RWPE2 (cell line): Measurements from ENCODE around the gene FNDC8.

Source experiments
- ATAC-seq: fragments of 200-7000 bp; cut with Tn5 transposase; 3 replicates; pipeline ENCODE4 v1.9.1; 2021; ENCODE audit warnings: low read depth
- DNase-seq: peaks from one replicate; pipeline ENCODE4 v3.0.0-alpha.2; 2020; ENCODE audit warnings: low spot score
- H3K27ac ChIP-seq: fragments of 450-650 bp; 2 replicates; pipeline ENCODE4 v1.5.1; 2017; ENCODE audit warnings: mild to moderate bottlenecking; ENCODE audit not compliant: poor library complexity, severe bottlenecking
- H3K27me3 ChIP-seq: fragments of 250-450 bp; sonication (Bioruptor Pico); 2 replicates; pipeline ENCODE4 v1.5.1; 2021; ENCODE audit warnings: mild to moderate bottlenecking, moderate library complexity; ENCODE audit not compliant: insufficient read depth, poor library complexity, severe bottlenecking
- H3K36me3 ChIP-seq: fragments of 250-450 bp; sonication (Bioruptor Pico); 2 replicates; pipeline ENCODE4 v1.5.1; 2020; ENCODE audit warnings: low read depth, mild to moderate bottlenecking, moderate library complexity
- H3K4me1 ChIP-seq: fragments of 250-450 bp; sonication (Bioruptor Pico); 2 replicates; pipeline ENCODE4 v1.5.1; 2021; ENCODE audit warnings: mild to moderate bottlenecking, moderate library complexity; ENCODE audit not compliant: insufficient read depth, poor library complexity, severe bottlenecking
- H3K4me3 ChIP-seq: fragments of 250-450 bp; sonication (Bioruptor Pico); 2 replicates; pipeline ENCODE4 v1.5.1; 2021; ENCODE audit warnings: mild to moderate bottlenecking, moderate library complexity; ENCODE audit not compliant: severe bottlenecking
- H3K9me3 ChIP-seq: fragments of 250-450 bp; sonication (Bioruptor Pico); 2 replicates; pipeline ENCODE4 v1.5.1; 2021; ENCODE audit warnings: mild to moderate bottlenecking, moderate library complexity; ENCODE audit not compliant: severe bottlenecking
- CTCF ChIP-seq: fragments of 450-650 bp; IDR thresholded peaks from one replicate; pipeline ENCODE4 v1.5.1; 2017; ENCODE audit warnings: mild to moderate bottlenecking, moderate library complexity; ENCODE audit not compliant: poor library complexity, severe bottlenecking

Gene FNDC8

GRCh38 chr17:35154196-35155165 lies 33.1 kb downstream of the FNDC8 start:
- DNase-seq (no peak), ATAC-seq (no peak)
- no peaks in the 10 kb centered on the region for H3K36me3 ChIP-seq
- no peak for TF ChIP-seq CTCF
- peaks cover under 1% of the 10 kb centered on the region for H3K4me1 ChIP-seq
- H3K4me3 ChIP-seq, result no peak overlapping the region
- H3K27me3 ChIP-seq, result no peaks in the 10 kb centered on the region
- no peak overlapping the region for H3K27ac ChIP-seq
- H3K9me3 ChIP-seq, result no peaks in the 10 kb centered on the region

- H3K9me3 ChIP-seq, result no peaks in the 10 kb centered on the region
- TF ChIP-seq CTCF, result no peak
- H3K27ac ChIP-seq, result no peak overlapping the region
- H3K4me1 ChIP-seq, result peaks cover 8% of the 10 kb centered on the region
- no peaks in the 10 kb centered on the region for H3K27me3 ChIP-seq
- H3K36me3 ChIP-seq, result no peaks in the 10 kb centered on the region
- ATAC-seq (no peak), DNase-seq (no peak)
- no peak overlapping the region for H3K4me3 ChIP-seq
Observed at GRCh38 chr17:35155246-35155645, 33.8 kb downstream of the FNDC8 start.

GRCh38 chr17:35159940-35160339 lies 38.5 kb downstream of the FNDC8 start:
- TF ChIP-seq CTCF, result no peak
- Histone ChIP-seq H3K27ac (no peak overlapping the region), H3K4me3 (no peak overlapping the region), H3K27me3 (peaks cover 4% of the 10 kb centered on the region), H3K9me3 (no peaks in the 10 kb centered on the region), H3K36me3 (no peaks in the 10 kb centered on the region), H3K4me1 (peaks cover 10% of the 10 kb centered on the region)
- ATAC-seq (no peak), DNase-seq (no peak)

GRCh38 chr17:35160354-35161201 lies 39.2 kb downstream of the FNDC8 start:
- H3K27me3 ChIP-seq, result peaks cover 4% of the 10 kb centered on the region
- no peak overlapping the region for H3K4me3 ChIP-seq
- H3K27ac ChIP-seq, result no peak overlapping the region
- DNase-seq (no peak), ATAC-seq (no peak)
- TF ChIP-seq CTCF, result no peak
- peaks cover 10% of the 10 kb centered on the region for H3K4me1 ChIP-seq
- no peaks in the 10 kb centered on the region for H3K36me3 ChIP-seq
- H3K9me3 ChIP-seq, result no peaks in the 10 kb centered on the region
